Smooth muscle cell (in vitro differentiated cells): ENCODE data around the gene KLHDC2. TPM values are rescaled to one million over a fixed set of nuclear protein-coding genes. Genes with fewer than 3 reads are reported as not detected.
"Not testable (repeated sequence)": the region's sequence is repeated elsewhere in the genome, so short reads cannot be mapped to it uniquely, and the experiment has no call there.

Source experiments
- DNase-seq: peaks from one replicate; lab custom pipeline; 2025; ENCODE audit not compliant: unreplicated experiment; lab: John Stamatoyannopoulos, UW
- H2AFZ ChIP-seq: fragments of 200-600 bp; sonication (generic); 2 replicates; pipeline ENCODE4 v1.6.0; 2016; ENCODE audit warnings: antibody characterized with exemption, low read depth, mild to moderate bottlenecking
- H3F3A ChIP-seq: fragments of 200-600 bp; sonication (generic); 2 replicates; pipeline ENCODE4 v1.6.0; 2017; ENCODE audit warnings: antibody characterized with exemption, low read depth
- H3K27ac ChIP-seq: fragments of 200-600 bp; sonication (generic); 2 replicates; pipeline ENCODE4 v1.5.1; 2016; ENCODE audit warnings: low read depth, mild to moderate bottlenecking
- H3K27me3 ChIP-seq: fragments of 200-600 bp; sonication (generic); 2 replicates; pipeline ENCODE4 v1.6.1; 2016; ENCODE audit warnings: low read depth, mild to moderate bottlenecking
- H3K36me3 ChIP-seq: fragments of 200-600 bp; sonication (generic); 2 replicates; pipeline ENCODE4 v1.5.1; 2016; ENCODE audit warnings: low read depth
- H3K4me1 ChIP-seq: fragments of 200-600 bp; sonication (generic); 2 replicates; pipeline ENCODE4 v1.5.1; 2016; ENCODE audit warnings: low read depth
- H3K4me2 ChIP-seq: fragments of 200-600 bp; sonication (generic); 2 replicates; pipeline ENCODE4 v1.6.0; 2016; ENCODE audit warnings: mild to moderate bottlenecking
- H3K4me3 ChIP-seq: fragments of 200-600 bp; sonication (generic); 2 replicates; pipeline ENCODE4 v1.5.1; 2016; ENCODE audit warnings: mild to moderate bottlenecking
- H3K79me2 ChIP-seq: fragments of 200-600 bp; sonication (generic); 2 replicates; pipeline ENCODE4 v1.6.0; 2016; ENCODE audit warnings: low read depth, mild to moderate bottlenecking
- H3K9ac ChIP-seq: fragments of 200-600 bp; sonication (generic); 2 replicates; pipeline ENCODE4 v1.6.0; 2016; ENCODE audit warnings: low read depth
- H3K9me3 ChIP-seq: fragments of 200-600 bp; sonication (generic); replicated peaks from 2 replicates; pipeline ENCODE4 v1.5.1; 2016; ENCODE audit warnings: low read depth
- H4K20me1 ChIP-seq: fragments of 200-600 bp; sonication (generic); 2 replicates; pipeline ENCODE4 v1.6.0; 2016; ENCODE audit warnings: low read depth
- WGBS: methylation state at CpG from one replicate; pipeline ENCODE4 v1.1.7; 2016; ENCODE audit warnings: low lambda C conversion rate; 5-methylcytosine and 5-hydroxymethylcytosine counted together
- polyA plus RNA-seq: library from polyadenylated mRNA; unstranded; fragments of >200 nt; fragmentation: Nextera tagmentation; extraction: Ambion mirVana; gene quantifications from 2 replicates; pipeline ENCODE4 v1.2.1, GENCODE V29; 2016
- total RNA-seq: library from RNA; depleted of rRNA; stranded (reverse); fragments of >200 nt; gene quantifications from 2 replicates; pipeline ENCODE4 v1.2.3, GENCODE V29; 2014
- TF ChIP-seq, protein P1 (sequence below): fragments of 200-600 bp; sonication (generic); IDR thresholded peaks from 2 replicates; pipeline ENCODE4 v1.5.1; 2017; ENCODE audit warnings: borderline replicate concordance, mild to moderate bottlenecking, antibody characterized with exemption; ENCODE audit not compliant: insufficient read depth, poor library complexity, severe bottlenecking

Gene KLHDC2
- total RNA-seq (52.0 and 72.1 TPM in 2 replicates), polyA plus RNA-seq (78.3 and 88.9 TPM in 2 replicates)

DNA sequence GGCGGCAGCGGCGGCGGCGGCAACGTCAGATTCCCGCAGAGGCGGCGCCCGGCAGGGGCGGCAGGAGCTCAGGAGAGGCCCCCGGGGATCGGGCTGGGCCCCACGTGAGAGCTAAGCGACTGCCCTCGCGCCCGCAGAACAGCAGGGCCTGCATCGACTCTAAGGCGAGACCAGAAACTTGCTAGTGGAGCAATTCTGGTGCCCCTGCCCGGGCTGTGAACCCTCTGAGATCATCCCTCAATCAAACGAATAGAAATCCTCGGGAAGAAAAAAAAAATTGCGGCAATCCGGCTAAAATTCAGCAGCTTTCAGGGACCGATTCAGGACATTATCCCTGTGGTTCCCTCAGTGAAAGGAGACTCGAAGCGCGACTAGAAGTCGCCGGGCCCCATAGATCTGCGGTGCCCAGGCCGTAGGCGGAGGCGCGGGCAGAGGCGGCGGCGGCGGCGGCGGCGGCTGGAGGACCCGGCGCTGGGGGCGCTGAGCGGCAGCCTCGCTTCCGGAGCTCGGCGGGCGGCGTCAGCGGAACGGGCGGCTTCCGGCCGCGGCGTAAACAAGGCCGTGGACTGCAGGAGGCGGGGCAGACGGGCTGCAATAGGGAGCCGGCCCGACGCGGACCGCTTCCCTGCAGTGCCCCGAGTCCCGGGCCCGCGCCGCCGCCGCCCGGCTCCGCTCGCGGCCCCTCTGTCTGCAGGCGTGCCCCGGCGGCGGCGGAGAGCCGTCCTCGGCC is at the start of gene KLHDC2:
TSS of gene KLHDC2 (plus strand) at position 583 of the 730 bp plus-strand sequence. CDS start 316 bp downstream, outside the sequence.
- WGBS = under 1% methylated on average over 84 of the region's 86 CpGs
- TF ChIP-seq, protein P1, sequence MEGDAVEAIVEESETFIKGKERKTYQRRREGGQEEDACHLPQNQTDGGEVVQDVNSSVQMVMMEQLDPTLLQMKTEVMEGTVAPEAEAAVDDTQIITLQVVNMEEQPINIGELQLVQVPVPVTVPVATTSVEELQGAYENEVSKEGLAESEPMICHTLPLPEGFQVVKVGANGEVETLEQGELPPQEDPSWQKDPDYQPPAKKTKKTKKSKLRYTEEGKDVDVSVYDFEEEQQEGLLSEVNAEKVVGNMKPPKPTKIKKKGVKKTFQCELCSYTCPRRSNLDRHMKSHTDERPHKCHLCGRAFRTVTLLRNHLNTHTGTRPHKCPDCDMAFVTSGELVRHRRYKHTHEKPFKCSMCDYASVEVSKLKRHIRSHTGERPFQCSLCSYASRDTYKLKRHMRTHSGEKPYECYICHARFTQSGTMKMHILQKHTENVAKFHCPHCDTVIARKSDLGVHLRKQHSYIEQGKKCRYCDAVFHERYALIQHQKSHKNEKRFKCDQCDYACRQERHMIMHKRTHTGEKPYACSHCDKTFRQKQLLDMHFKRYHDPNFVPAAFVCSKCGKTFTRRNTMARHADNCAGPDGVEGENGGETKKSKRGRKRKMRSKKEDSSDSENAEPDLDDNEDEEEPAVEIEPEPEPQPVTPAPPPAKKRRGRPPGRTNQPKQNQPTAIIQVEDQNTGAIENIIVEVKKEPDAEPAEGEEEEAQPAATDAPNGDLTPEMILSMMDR = peak; percentile 23

GRCh38 chr14:49720744-49721143 is 47.2 kb upstream of the KLHDC2 start:
- DNase-seq = no peak

More for the DNA sequence above, at the start of gene KLHDC2:
- Histone ChIP-seq H3K4me3 (peak within 1 kb of the TSS; percentile 97), H3K27me3 (no peaks in the 10 kb centered on the region), H3K36me3 (no peaks in the 10 kb centered on the region), H3F3A (peaks cover 7% of the 10 kb centered on the region), H3K4me1 (peaks cover 5% of the 10 kb centered on the region), H4K20me1 (peaks cover 9% of the 10 kb centered on the region), H3K9ac (peak within 1 kb of the TSS; percentile 97), H3K9me3 (no peaks in the 10 kb centered on the region), H2AFZ (peak within 1 kb of the TSS; percentile 65), H3K4me2 (peak within 1 kb of the TSS; percentile 87), H3K79me2 (peaks cover 39% of the 10 kb centered on the region), H3K27ac (peak within 1 kb of the TSS; percentile 94)
- peak; percentile 62 for DNase-seq

GRCh38 chr14:49721733-49722435 is 46.1 kb upstream of the KLHDC2 start:
- H3K27me3 ChIP-seq, H3F3A ChIP-seq, H2AFZ ChIP-seq, H4K20me1 ChIP-seq, DNase-seq, H3K27ac ChIP-seq, H3K9ac ChIP-seq, H3K4me1 ChIP-seq, H3K79me2 ChIP-seq, H3K4me3 ChIP-seq, H3K9me3 ChIP-seq, H3K4me2 ChIP-seq: not testable (repeated sequence)
- peaks cover 15% of the 10 kb centered on the region for H3K36me3 ChIP-seq
- WGBS = 76% methylated on average over 9 of the region's 9 CpGs

More at GRCh38 chr14:49720744-49721143, 47.2 kb upstream of the KLHDC2 start:
- H3F3A ChIP-seq = no peaks in the 10 kb centered on the region
- no peak overlapping the region for H3K27ac ChIP-seq
- no peaks in the 10 kb centered on the region for H3K79me2 ChIP-seq
- H3K9me3 ChIP-seq = no peaks in the 10 kb centered on the region
- no peaks in the 10 kb centered on the region for H3K27me3 ChIP-seq
- H4K20me1 ChIP-seq = no peaks in the 10 kb centered on the region
- no peak overlapping the region for H3K4me3 ChIP-seq
- no peak overlapping the region for H2AFZ ChIP-seq
- TF ChIP-seq, protein P1 = no peak
- no peak overlapping the region for H3K9ac ChIP-seq
- no peaks in the 10 kb centered on the region for H3K4me1 ChIP-seq
- no peak overlapping the region for H3K4me2 ChIP-seq
- peaks cover 15% of the 10 kb centered on the region for H3K36me3 ChIP-seq

DNA sequence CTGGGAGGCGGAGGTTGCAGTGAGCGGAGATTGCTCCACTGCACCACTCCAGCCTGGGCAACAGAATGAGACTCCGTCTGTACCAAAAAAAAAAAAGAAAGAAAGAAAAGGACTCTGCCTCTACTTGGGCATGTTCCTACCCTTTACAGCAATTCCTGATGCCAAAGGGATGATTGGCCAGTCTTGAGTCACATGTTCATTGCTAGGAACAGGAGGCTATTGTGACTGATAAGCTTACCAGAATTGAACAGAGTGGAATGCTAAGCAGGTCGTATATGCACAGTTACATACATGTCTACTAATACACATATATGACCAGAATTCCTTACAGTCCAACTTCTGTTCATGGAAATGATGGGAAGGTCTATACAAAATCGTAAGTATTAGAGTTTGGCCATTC is 40.8 kb upstream of the KLHDC2 start:
- 94% methylated on average over 5 of the region's 5 CpGs for WGBS
- no peak for DNase-seq
- no peak overlapping the region for H3K4me2 ChIP-seq
- H2AFZ ChIP-seq = no peak overlapping the region
- H3K27ac ChIP-seq = no peak overlapping the region
- H3K9me3 ChIP-seq = no peaks in the 10 kb centered on the region
- peaks cover 9% of the 10 kb centered on the region for H3K36me3 ChIP-seq
- TF ChIP-seq, protein P1 = no peak
- H3K9ac ChIP-seq = no peak overlapping the region
- H3K4me1 ChIP-seq = no peaks in the 10 kb centered on the region
- no peak overlapping the region for H3K4me3 ChIP-seq
- H3K79me2 ChIP-seq = no peaks in the 10 kb centered on the region
- no peaks in the 10 kb centered on the region for H4K20me1 ChIP-seq
- H3F3A ChIP-seq = no peaks in the 10 kb centered on the region
- no peaks in the 10 kb centered on the region for H3K27me3 ChIP-seq
